ENCODE data around the gene DOK1.

DNA sequence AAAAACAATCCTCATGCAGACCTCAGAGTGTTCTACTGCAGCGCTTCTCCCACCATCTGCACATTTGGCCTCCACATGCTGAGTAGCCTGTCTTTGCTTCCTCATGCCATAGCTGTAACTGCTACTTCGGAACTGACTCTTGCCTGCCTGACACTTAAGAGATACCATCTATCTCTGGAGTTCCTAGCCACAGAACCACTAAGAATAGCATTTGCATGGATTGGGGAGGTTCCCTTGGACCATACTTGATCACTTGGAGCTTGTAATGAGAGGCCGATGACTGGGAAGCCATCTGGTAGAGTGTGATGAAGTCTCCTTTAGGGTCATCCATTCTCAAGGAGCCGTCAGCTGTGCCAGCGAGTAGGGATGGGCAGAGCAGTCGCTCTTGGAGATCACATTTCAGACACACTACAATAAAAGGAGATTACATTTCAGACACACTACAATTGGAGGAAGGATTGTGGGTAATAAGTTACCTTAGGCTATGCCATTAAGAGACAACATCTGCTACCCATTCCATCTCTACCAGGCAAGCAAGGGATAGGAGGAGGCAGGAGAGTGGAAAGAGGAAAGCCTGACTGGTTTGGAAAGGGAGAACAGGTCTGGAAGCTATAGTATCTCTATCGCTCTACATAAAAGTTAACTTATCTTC is 21.8 kb downstream of the DOK1 start:
- no peak for TF ChIP-seq POLR2AphosphoS5 (IDR thresholded peaks at IDR 0.05)
- TF ChIP-seq, protein P1, sequence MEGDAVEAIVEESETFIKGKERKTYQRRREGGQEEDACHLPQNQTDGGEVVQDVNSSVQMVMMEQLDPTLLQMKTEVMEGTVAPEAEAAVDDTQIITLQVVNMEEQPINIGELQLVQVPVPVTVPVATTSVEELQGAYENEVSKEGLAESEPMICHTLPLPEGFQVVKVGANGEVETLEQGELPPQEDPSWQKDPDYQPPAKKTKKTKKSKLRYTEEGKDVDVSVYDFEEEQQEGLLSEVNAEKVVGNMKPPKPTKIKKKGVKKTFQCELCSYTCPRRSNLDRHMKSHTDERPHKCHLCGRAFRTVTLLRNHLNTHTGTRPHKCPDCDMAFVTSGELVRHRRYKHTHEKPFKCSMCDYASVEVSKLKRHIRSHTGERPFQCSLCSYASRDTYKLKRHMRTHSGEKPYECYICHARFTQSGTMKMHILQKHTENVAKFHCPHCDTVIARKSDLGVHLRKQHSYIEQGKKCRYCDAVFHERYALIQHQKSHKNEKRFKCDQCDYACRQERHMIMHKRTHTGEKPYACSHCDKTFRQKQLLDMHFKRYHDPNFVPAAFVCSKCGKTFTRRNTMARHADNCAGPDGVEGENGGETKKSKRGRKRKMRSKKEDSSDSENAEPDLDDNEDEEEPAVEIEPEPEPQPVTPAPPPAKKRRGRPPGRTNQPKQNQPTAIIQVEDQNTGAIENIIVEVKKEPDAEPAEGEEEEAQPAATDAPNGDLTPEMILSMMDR (IDR thresholded peaks at IDR 0.05) = no peak
- TF ChIP-seq EP300 (IDR thresholded peaks at IDR 0.05) = no peak
